Measurements from ENCODE around the gene PFKL. TPM values are rescaled to one million over a fixed set of nuclear protein-coding genes. Genes with fewer than 3 reads are reported as not detected.

The PFKL gene
- total RNA-seq, 1 experiment from 2014 or later, result 140 TPM

DNA sequence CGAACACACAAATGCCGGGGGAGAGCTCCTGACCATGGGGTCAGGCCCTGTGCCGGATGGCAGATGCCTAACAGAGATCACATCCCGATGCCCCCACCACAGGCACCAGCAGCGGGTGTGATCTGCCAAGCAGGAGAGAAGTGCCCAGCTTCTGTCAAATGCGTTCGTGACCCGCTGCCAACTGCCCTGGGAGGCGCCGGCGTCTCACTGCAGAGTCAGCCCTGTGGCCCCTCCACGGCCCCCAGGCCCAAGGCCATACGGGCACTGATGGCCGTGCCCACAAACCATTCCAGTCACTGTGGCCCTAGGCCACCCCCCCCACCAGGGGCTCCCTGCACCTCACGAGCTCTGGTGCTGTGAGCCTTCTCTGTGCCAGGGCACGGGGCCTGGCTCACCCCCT is 31.4 kb downstream of the PFKL start:
- Histone ChIP-seq H3K36me3 (ENCODE audit: control insufficient read depth, insufficient read depth, low read length) (peaks cover 2% of the 10 kb centered on the region), H3K4me1 (no peaks in the 10 kb centered on the region), H3K4me3 (ENCODE audit: low read depth, low read length) (no peak overlapping the region), H3K27me3 (replicated peaks; ENCODE audit: control insufficient read depth, insufficient read depth, low read length) (no peaks in the 10 kb centered on the region), H3K9me3 (no peaks in the 10 kb centered on the region)
- Mint-ChIP-seq H3K27ac (ENCODE audit: unreplicated experiment) (no peak overlapping the region), H3K4me3 (ENCODE audit: unreplicated experiment) (no peak overlapping the region), H3K9me3 (ENCODE audit: unreplicated experiment) (no peaks in the 10 kb centered on the region), H3K27me3 (ENCODE audit: insufficient read depth, unreplicated experiment) (no peaks in the 10 kb centered on the region), H3K36me3 (ENCODE audit: insufficient read depth, unreplicated experiment) (peaks cover 66% of the 10 kb centered on the region), H3K4me1 (ENCODE audit: low read depth, unreplicated experiment) (no peaks in the 10 kb centered on the region)
- intact Hi-C loops (cut with micrococcal nuclease; ENCODE audit: unreplicated experiment), result loop anchor here (10.0 kb wide), 1 partner anchor 544 kb away; the partner anchor contains the start of gene PTTG1IP
- DNase-seq, result no peak
- ChIA-PET POLR2A (no interaction called here), CTCF (no interaction called here)
- TF ChIP-seq, protein P1, sequence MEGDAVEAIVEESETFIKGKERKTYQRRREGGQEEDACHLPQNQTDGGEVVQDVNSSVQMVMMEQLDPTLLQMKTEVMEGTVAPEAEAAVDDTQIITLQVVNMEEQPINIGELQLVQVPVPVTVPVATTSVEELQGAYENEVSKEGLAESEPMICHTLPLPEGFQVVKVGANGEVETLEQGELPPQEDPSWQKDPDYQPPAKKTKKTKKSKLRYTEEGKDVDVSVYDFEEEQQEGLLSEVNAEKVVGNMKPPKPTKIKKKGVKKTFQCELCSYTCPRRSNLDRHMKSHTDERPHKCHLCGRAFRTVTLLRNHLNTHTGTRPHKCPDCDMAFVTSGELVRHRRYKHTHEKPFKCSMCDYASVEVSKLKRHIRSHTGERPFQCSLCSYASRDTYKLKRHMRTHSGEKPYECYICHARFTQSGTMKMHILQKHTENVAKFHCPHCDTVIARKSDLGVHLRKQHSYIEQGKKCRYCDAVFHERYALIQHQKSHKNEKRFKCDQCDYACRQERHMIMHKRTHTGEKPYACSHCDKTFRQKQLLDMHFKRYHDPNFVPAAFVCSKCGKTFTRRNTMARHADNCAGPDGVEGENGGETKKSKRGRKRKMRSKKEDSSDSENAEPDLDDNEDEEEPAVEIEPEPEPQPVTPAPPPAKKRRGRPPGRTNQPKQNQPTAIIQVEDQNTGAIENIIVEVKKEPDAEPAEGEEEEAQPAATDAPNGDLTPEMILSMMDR (IDR thresholded peaks at IDR 0.05; ENCODE audit: insufficient read depth in 1 of 2, low read depth in 1 of 2, low read length in 1 of 2, severe bottlenecking in 1 of 2, unreplicated experiment in 1 of 2), result no peak
- BruUV-seq (replicated peaks), result no TSS peak

- ChIA-PET POLR2A (no interaction called here), CTCF (no interaction called here)
- Mint-ChIP-seq H3K27me3 (ENCODE audit: insufficient read depth, unreplicated experiment) (no peaks in the 10 kb centered on the region), H3K27ac (ENCODE audit: unreplicated experiment) (peak overlapping the region; percentile 81), H3K4me3 (ENCODE audit: unreplicated experiment) (no peak overlapping the region), H3K4me1 (ENCODE audit: low read depth, unreplicated experiment) (no peaks in the 10 kb centered on the region), H3K9me3 (ENCODE audit: unreplicated experiment) (no peaks in the 10 kb centered on the region), H3K36me3 (ENCODE audit: insufficient read depth, unreplicated experiment) (peaks cover 72% of the 10 kb centered on the region)
- Histone ChIP-seq H3K4me3 (ENCODE audit: low read depth, low read length) (no peak overlapping the region), H3K4me1 (no peaks in the 10 kb centered on the region), H3K36me3 (ENCODE audit: control insufficient read depth, insufficient read depth, low read length) (peaks cover 3% of the 10 kb centered on the region), H3K27me3 (replicated peaks; ENCODE audit: control insufficient read depth, insufficient read depth, low read length) (no peaks in the 10 kb centered on the region), H3K9me3 (no peaks in the 10 kb centered on the region)
- TF ChIP-seq, protein P1 (IDR thresholded peaks at IDR 0.05; ENCODE audit: insufficient read depth in 1 of 2, low read depth in 1 of 2, low read length in 1 of 2, severe bottlenecking in 1 of 2, unreplicated experiment in 1 of 2), result no peak
- no peak for DNase-seq
- no TSS peak for BruUV-seq (replicated peaks)
- intact Hi-C loops (cut with micrococcal nuclease; ENCODE audit: unreplicated experiment), result loop anchor here (10.0 kb wide), 1 partner anchor 543 kb away; the partner anchor contains the start of gene PTTG1IP
These were observed 31.9 kb downstream of the PFKL start for GRCh38 chr21:44331650-44332307.

DNA sequence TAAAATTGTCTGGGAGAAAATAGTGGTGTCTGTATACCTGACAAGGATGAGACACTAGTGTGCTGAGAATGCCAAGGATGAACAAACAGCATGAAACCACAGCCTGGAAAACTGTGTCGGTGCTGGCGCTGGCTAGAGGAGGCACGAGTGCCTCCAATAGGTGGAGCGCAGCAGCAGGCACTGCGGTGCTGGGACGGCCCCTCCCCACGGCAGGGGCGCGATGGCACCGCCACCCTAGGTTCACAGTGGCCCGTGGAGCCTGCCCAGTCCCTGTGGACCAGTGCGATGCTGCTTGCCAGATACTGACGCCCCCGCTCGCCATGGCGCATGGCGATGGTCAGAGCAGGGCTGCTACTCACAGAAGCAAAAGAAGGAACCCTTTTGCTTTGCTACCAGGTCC is 32.5 kb downstream of the PFKL start:
- ChIA-PET CTCF (no interaction called here), POLR2A (no interaction called here)
- Mint-ChIP-seq H3K36me3 (ENCODE audit: insufficient read depth, unreplicated experiment) (peaks cover 76% of the 10 kb centered on the region), H3K27ac (ENCODE audit: unreplicated experiment) (peak overlapping the region; percentile 25), H3K9me3 (ENCODE audit: unreplicated experiment) (no peaks in the 10 kb centered on the region), H3K4me1 (ENCODE audit: low read depth, unreplicated experiment) (peaks cover 2% of the 10 kb centered on the region), H3K4me3 (ENCODE audit: unreplicated experiment) (no peak overlapping the region), H3K27me3 (ENCODE audit: insufficient read depth, unreplicated experiment) (no peaks in the 10 kb centered on the region)
- no peak for DNase-seq
- Histone ChIP-seq H3K9me3 (no peaks in the 10 kb centered on the region), H3K4me1 (no peaks in the 10 kb centered on the region), H3K27me3 (replicated peaks; ENCODE audit: control insufficient read depth, insufficient read depth, low read length) (no peaks in the 10 kb centered on the region), H3K36me3 (ENCODE audit: control insufficient read depth, insufficient read depth, low read length) (peaks cover 3% of the 10 kb centered on the region), H3K4me3 (ENCODE audit: low read depth, low read length) (no peak overlapping the region)
- intact Hi-C loops (cut with micrococcal nuclease; ENCODE audit: unreplicated experiment), result loop anchor here (10.0 kb wide), 1 partner anchor 542 kb away; the partner anchor contains the start of gene PTTG1IP
- BruUV-seq (replicated peaks), result no TSS peak
- TF ChIP-seq, protein P1 (IDR thresholded peaks at IDR 0.05; ENCODE audit: insufficient read depth in 1 of 2, low read depth in 1 of 2, low read length in 1 of 2, severe bottlenecking in 1 of 2, unreplicated experiment in 1 of 2), result no peak

Data from Caco-2 (cell line).